Stimulated activated CD8-positive, alpha-beta memory T cell treated with anti-CD3 and anti-CD28 coated beads, Interleukin-7, amount 100 ng/mL, for 24 hours (primary cell): ENCODE measurements around the gene GNE.

ENCODE experiments used
- DNase-seq: peaks from one replicate; pipeline ENCODE4 v3.0.0-alpha.2; 2020; ENCODE audit warnings: low read depth

The GNE gene

DNA sequence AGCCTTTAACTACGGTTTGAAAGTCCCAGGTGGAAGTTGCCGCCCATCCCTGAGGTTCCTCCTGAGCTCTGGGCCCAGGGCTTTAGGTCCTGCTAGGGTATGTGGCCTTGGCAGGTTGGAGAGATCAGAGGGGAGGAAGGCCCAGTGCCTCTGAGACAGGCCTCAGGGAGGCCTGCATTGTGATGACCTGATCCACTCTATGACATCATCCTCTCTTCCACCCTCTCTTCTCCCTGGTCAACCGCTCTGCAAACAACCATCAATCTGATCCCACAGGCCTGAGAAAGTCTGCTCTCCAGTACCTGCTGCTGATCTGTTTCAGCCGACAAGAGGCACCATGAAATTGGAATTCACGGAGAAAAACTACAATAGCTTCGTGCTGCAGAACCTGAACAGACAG lies 89.1 kb downstream of the GNE start, which contains the start of gene CCIN:
CCIN (plus strand) TSS at position 223 of the 400 bp plus-strand sequence; CDS start at position 338, 115 bp downstream.
- no peak for DNase-seq

DNA sequence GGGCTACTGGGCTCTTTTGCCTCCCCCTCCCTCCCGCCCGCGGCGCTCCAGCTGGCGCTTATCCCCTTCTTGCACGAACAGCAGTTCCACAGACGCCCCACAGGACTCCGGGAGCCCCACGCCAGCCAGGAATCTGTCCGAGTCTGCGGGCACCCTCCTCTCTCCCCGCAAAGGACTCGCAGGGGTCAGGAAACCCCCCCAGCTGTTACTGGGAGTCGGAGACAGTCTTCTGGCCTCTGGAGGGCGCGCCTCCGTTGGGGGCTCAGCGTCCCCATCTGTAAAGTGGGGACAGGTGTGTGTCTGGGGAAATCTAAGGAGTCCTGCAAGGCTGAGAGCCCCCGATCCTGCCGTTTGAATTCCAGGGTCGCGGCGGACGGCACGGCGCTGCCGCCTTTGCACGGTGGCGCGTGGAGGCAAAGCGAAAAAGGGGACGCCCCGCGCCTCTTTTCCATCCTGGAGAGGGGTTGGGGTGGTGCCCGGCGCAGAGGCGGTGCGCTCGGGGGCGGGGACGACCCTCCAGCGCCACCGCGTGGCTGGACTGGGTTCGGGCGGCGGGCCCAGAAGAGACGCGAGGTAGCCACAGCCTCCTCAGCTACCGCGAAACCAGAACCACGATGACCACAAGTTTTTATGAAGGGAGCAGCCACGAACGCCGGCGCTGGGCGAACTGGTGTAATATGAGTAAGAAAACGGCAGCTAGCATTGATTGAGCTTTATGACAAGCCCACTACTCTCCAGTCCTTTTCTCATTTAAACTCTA lies 91.9 kb downstream of the GNE start:
- peak; percentile 71 for DNase-seq

DNA sequence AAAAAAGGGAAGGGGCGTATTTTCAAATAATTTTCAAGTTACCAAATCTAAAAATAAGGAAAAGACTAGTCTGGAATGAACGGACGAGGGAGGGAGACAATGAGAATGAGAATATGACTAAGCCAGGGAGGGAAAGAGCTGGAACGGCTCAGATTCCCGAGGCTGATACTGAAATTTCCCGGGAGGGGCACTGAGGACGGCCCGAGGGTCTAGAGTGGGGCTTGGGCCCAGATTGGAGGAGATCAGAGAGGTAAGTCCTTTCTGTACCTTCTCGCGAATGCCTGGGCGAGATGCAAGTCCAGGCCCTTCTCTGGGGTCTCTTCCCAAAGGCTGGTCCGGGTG lies 92.5 kb downstream of the GNE start:
- no peak for DNase-seq

- DNase-seq, result no peak
Observed at GRCh38 chr9:36164989-36165388, 93.3 kb downstream of the GNE start.
